Breast epithelium (tissue), 4 donors: ENCODE results near the gene SMIM13. TPM values are rescaled to one million over a fixed set of nuclear protein-coding genes. Genes with fewer than 3 reads are reported as not detected.

Experiments used
- DNase-seq, 2 donors: peaks; one replicate each; pipeline ENCODE4 v3.0.0-alpha.2; 2019; ENCODE audit warnings: low spot score in 2 of 2
- H3K27ac ChIP-seq, 2 donors: fragments of 200-600 bp; sonication (generic) in 1 of 2; one replicate each; pipeline ENCODE4 v1.5.1; 2016 to 2019; ENCODE audit warnings: mild to moderate bottlenecking in 1 of 2
- H3K27me3 ChIP-seq, 2 donors: fragments of 200-600 bp; sonication (generic) in 1 of 2; one replicate each; pipeline versions ENCODE4 v1.5.1 to v1.6.0; 2017 to 2019; ENCODE audit warnings: control low read depth in 1 of 2, mild to moderate bottlenecking in 1 of 2
- H3K36me3 ChIP-seq: fragments of 200-600 bp; one replicate; pipeline ENCODE4 v1.5.1; 2019
- H3K4me1 ChIP-seq, 2 donors: fragments of 200-600 bp; sonication (generic); one replicate each; pipeline ENCODE4 v1.5.1; 2016 to 2019; ENCODE audit warnings: control low read depth in 1 of 2
- H3K4me3 ChIP-seq, 3 donors: fragments of 200-600 bp; sonication (generic); 1 replicate in 2 of 3; 2 replicates in 1 of 3; pipeline ENCODE4 v1.5.1; 2016 to 2019; ENCODE audit warnings: mild to moderate bottlenecking in 3 of 3, moderate library complexity in 2 of 3
- H3K9me3 ChIP-seq, 2 donors: fragments of 200-600 bp; sonication (generic) in 1 of 2; one replicate each; pipeline ENCODE4 v1.5.1; 2016 to 2019; ENCODE audit warnings: control low read depth in 1 of 2
- CTCF ChIP-seq, 3 donors: fragments of 450-650 bp; IDR thresholded peaks; one replicate each; pipeline ENCODE4 v1.5.1; 2016 to 2017; ENCODE audit warnings: antibody characterized with exemption in 3 of 3, mild to moderate bottlenecking in 3 of 3, moderate library complexity in 3 of 3
- POLR2A ChIP-seq: fragments of 450-650 bp; IDR thresholded peaks from one replicate; pipeline ENCODE4 v1.6.1; 2016; ENCODE audit warnings: antibody characterized with exemption, mild to moderate bottlenecking, moderate library complexity
- POLR2AphosphoS5 ChIP-seq, 3 donors: sonication (generic); formaldehyde crosslinking; IDR thresholded peaks; one replicate each; pipeline ENCODE4 v1.6.1; 2017; ENCODE audit warnings: antibody characterized with exemption in 3 of 3
- intact Hi-C: fragments of 100-400 bp; cut with DNase I; formaldehyde crosslinking; loops from one replicate; pipeline ENCODE4 v1.15.1; 2023; ENCODE audit warnings: low total_unique reads
- total RNA-seq, 3 donors: library from RNA; depleted of rRNA; stranded (reverse); fragments of >200 nt; gene quantifications; one replicate each; pipeline ENCODE4 v1.1.0, GENCODE V29; 2016

SMIM13 gene
- total RNA-seq, 3 donors from 2014 or later, result 5.3 to 7.6 (median 6.2) TPM

- TF ChIP-seq POLR2AphosphoS5 (IDR thresholded peaks at IDR 0.05), result no peak
- Histone ChIP-seq H3K4me1 (no peaks in the 10 kb centered on the region), H3K9me3 (no peaks in the 10 kb centered on the region), H3K4me3 (no peak overlapping the region), H3K27me3 (no peaks in the 10 kb centered on the region), H3K27ac (no peak overlapping the region), H3K36me3 (no peaks in the 10 kb centered on the region)
- DNase-seq, result no peak
- intact Hi-C loops, result no loop called here
Observed at GRCh38 chr6:11151488-11151887, 57.9 kb downstream of the SMIM13 start.

- Histone ChIP-seq H3K9me3 (no peaks in the 10 kb centered on the region), H3K4me1 (no peaks in the 10 kb centered on the region), H3K4me3 (no peak overlapping the region), H3K36me3 (no peaks in the 10 kb centered on the region), H3K27me3 (no peaks in the 10 kb centered on the region), H3K27ac (no peak overlapping the region)
- TF ChIP-seq CTCF (IDR thresholded peaks at IDR 0.05) (no peak), POLR2A (no peak), POLR2AphosphoS5 (IDR thresholded peaks at IDR 0.05) (no peak)
- intact Hi-C loops, result no loop called here
- DNase-seq, result no peak
Observed at GRCh38 chr6:11152581-11152980, 58.9 kb downstream of the SMIM13 start.

GRCh38 chr6:11153447-11153846 is 59.8 kb downstream of the SMIM13 start:
- intact Hi-C loops, result no loop called here
- Histone ChIP-seq H3K36me3 (no peaks in the 10 kb centered on the region), H3K9me3 (no peaks in the 10 kb centered on the region), H3K4me1 (no peaks in the 10 kb centered on the region), H3K4me3 (no peak overlapping the region), H3K27me3 (no peaks in the 10 kb centered on the region), H3K27ac (no peak overlapping the region)
- TF ChIP-seq POLR2A (no peak), CTCF (IDR thresholded peaks at IDR 0.05) (no peak), POLR2AphosphoS5 (IDR thresholded peaks at IDR 0.05) (no peak)
- DNase-seq, result no peak

GRCh38 chr6:11155589-11155988 is 62.0 kb downstream of the SMIM13 start:
- H3K27me3 ChIP-seq, result no peaks in the 10 kb centered on the region
- intact Hi-C loops, result no loop called here
- DNase-seq, result no peak
- H3K9me3 ChIP-seq, result no peaks in the 10 kb centered on the region
- TF ChIP-seq CTCF (IDR thresholded peaks at IDR 0.05), result no peak
- no peak for TF ChIP-seq POLR2AphosphoS5 (IDR thresholded peaks at IDR 0.05)
- TF ChIP-seq POLR2A, result no peak
- no peak overlapping the region for H3K4me3 ChIP-seq
- no peaks in the 10 kb centered on the region for H3K36me3 ChIP-seq
- no peaks in the 10 kb centered on the region for H3K4me1 ChIP-seq
- H3K27ac ChIP-seq, result no peak overlapping the region

- no peak overlapping the region for H3K4me3 ChIP-seq
- H3K9me3 ChIP-seq, result no peaks in the 10 kb centered on the region
- no peaks in the 10 kb centered on the region for H3K36me3 ChIP-seq
- H3K27ac ChIP-seq, result no peak overlapping the region
- TF ChIP-seq CTCF (IDR thresholded peaks at IDR 0.05), result no peak
- TF ChIP-seq POLR2AphosphoS5 (IDR thresholded peaks at IDR 0.05), result no peak
- TF ChIP-seq POLR2A, result no peak
- no peak for DNase-seq
- H3K27me3 ChIP-seq, result no peaks in the 10 kb centered on the region
- intact Hi-C loops, result no loop called here
- H3K4me1 ChIP-seq, result no peaks in the 10 kb centered on the region
Observed at GRCh38 chr6:11160199-11160598, 66.6 kb downstream of the SMIM13 start.
